Hematopoietic multipotent progenitor cell treated with erythropoietin and hydrocortisone succinate and interleukin-3 and kit ligand, for 15 days (in vitro differentiated cells): ENCODE data around the gene SLC7A10.
"Not testable (repeated sequence)": the region's sequence is repeated elsewhere in the genome, so short reads cannot be mapped to it uniquely, and the experiment has no call there.

Experiments
- DNase-seq: peaks from one replicate; pipeline ENCODE4 v3.0.0-alpha.2; 2015; ENCODE audit warnings: low spot score

SLC7A10 gene

DNA sequence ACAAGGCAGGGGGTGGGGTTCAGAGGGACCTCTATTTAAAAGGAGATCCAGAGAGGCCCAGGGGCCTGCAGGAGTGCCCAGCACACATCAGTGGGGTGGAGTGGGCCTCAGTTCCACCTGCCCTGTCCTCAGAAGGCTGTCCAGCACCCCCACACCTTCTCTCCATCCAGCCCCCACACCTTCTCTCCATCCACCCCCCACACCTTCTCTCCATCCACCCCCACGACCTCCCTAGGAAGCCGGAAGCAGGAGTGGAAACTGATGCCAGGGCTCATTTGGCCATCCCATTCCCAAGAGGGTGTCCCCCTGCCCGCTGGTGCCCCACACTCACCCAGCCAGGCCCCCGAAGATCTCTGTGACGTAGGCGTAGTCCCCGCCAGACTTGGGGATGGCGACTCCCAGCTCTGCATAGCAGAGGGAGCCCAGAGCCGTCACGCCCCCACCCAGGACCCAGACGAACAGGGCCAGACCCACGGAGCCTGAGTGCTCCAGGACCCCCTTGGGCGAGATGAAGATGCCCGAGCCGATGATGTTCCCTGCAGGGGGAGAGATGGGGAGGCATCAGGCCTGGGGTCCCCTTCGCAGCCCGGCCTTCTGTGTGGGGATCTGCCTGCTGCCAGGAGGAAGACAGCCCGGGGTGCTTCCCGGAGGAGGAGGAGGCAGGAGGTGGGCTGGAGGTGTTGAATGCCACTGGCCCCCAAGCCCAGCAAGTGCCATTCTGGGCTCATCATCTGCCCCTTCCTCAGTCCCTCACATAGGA is 10.0 kb downstream of the SLC7A10 start:
- DNase-seq = no peak

DNA sequence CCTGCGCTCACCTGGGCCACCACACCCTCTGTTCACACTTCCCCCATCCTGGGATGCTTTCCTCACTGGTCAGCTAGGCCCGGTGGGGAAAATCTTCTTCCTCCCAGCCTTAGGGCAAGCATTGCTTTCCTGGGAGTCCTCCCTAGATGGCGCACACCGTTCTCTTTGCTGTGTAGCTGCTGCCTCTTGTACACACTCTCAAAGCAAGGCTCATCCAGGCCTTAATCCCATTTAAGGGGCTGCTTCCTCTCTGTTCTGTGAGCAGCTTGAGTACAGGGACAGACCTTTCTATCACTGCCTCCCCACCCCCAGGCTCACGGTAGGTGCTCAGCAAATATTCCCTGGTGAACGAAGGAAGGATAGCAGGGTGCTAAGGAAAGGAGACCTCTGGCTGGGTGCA is 11.1 kb downstream of the SLC7A10 start:
- DNase-seq = no peak

DNA sequence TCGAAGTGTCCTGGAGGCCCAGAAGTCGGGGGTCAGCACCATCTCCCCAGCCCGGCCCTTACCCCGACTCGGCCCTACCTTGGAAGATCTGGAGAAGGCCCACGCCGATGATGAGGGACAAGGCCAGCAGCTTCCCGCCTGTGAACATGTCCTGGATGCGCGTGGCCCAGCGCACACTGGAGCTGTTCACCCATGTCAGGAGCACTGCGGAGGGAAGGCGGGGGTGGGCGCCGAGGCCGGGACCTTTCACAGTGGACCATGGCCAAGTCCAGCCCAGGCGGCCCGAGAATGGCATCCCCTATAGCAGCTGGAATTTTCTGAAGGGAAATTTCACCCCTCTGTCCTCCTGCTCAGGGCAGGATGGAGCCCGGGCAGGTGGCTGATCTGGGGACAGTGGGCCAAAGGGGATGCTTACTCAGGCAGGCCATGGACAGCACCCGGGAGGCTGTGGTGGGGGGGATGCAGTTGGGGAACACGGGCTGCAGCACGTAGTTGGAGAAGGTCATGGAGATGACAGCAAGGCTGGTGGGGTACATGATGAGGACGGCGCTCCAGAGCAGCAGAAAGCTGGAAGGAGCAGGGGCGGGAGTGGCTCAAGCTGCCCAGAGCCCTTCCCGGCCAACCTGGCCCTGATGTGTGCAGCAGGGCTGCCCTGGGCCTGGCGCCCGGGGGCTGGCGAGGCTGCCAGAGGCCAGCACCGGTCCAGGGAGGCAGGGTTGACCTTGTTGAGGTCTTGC is 13.0 kb downstream of the SLC7A10 start:
- no peak for DNase-seq

DNA sequence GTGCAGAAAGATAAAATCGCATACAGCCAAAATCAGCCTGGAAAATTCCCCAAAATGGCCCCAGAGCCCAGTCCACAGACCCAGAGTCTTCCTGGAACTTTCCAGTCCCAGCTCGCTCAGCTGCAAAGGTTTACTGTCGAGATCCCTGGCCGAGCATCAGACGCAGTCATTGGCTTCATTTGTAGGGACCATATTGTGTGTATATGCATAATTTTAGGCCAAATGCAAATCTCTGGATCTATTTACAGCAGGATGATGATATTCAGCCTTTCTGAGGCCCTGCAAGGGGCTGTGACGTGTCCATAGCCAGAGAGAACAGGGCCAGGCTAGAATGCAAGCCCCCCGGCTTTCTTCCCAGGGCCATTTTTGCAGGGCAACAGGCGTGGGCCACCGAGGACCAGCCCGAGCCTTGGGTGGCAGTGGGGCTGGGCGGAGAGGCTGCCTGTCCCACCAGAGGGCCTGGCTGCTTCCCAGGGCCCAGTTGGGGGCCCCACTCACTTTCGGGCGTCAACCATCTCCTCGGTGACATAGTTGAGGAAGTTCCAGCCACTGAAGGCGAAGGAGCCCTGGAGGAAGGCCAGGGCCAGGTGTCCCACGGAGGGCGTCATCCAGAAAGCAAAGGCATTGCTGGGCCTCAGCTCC is 13.7 kb downstream of the SLC7A10 start:
- no peak for DNase-seq

DNA sequence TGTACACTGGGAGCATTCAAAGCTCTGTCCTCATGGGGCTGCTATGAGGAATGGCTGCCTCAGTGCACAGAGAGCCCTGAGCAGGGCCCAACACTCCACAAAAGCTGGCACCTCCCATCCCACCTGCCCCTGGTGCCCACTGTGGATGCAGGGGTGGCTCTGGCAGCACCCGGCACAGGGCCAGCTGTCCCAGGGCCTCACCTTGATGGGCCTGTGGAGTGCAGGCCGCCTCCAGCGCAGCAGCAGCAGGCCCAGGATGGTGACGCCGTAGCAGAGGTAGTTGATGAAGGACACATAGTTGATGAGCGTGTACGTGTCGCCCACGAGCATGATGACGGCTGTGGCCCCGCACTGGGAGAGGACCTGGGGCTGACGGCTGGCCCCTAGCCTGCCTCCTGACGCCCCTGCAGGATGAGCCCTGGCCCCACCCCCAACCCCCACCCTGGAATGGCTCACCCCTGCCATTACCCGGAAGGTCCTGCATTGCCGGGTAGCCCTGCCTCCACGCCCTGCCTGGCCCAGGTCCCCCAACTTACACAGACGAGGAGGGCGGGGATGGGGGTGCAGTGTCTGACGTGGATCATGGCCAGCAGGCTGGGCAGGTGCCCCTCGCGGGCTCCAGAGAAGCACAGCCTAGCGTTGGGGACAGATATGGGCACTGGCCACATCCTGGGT is 15.2 kb downstream of the SLC7A10 start:
- DNase-seq = no peak

DNA sequence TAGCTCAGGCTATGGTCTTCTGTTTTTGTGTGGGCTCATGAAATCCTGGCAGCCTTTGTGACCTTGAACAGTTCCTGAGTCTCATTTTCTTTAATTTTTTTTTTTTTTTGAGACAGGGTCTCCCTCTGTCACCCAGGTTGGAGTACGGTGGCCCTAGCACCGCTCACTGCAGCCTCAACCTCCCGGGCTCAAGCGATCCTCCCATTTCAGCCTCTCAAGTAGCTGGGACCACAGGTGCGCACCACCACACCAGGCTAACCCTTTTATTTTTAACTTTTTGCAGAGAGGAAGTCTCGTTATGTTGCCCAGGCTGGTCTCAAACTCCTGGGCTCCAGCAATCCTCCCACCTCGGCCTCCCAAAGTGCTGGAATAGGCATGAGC is 15.8 kb downstream of the SLC7A10 start:
- not testable (repeated sequence) for DNase-seq

DNA sequence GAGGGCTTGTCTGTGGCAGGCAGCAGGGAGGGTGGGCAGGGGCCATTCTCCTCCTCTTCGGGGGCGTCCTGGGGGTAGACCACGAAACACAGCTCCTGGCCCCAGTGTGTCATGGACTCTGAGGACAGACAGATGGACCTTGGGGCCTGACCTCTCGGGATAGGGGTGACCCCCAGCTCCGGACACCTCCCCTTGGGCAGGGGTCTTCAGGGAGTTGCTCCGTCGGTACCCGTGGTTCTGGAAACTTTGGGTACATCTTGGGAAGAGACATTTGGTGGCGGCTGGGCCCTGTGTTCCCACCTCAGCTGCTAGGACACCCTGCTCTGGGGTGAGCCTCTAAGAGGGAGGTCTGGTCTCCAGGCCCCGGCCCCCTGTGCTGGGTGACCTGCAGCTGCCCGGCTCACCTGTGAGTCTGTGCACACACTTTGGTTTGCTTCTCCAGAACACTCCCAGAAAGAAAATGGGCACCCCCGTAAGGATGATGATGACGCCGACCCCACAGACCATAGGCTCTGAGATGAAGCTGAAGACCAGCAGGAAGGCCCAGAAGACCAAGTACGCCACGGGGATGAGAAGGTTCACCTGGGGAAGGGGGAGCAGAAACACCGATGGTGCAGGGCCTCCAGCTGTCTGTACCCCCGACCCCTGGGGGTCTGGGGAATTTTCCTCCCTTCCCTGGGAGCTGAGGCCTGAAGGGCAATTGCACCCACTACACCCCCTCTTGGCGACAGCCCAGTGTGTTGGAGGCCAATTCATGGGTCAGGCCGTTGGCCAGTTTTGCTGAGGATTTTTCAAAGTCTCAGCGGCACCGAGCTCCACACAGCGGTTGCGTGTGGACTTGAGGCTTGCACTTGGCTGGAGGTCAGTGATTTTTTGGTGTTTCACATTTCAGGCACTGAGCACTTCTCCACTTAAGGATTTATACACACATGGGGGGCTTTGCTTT is 16.5 kb downstream of the SLC7A10 start:
- no peak for DNase-seq

DNA sequence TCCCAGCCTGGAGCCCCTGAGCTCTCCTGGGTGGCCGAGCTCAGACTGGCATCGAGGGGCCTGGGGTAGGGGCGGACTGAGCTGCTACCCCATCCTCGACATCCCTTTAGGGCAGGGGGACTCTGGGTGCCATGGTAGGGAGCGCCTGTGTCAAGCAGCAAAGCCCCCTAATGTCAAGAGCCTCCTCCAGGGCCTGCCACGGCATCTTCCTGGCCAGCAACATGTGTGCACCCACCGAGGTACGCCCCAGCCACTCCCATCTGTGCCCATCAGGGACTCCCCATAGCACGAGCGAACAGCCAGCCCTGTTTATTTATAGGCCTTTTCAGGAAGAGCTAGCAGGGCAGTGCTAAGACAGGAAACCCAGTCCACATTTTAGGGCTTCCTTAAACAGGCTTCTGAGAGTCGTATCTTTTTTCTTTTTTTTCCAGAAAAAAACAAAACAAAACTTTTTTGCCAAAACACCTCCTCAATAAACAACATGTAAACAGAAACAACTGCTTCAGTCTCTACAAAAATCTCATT is 17.2 kb downstream of the SLC7A10 start:
- DNase-seq = no peak

DNA sequence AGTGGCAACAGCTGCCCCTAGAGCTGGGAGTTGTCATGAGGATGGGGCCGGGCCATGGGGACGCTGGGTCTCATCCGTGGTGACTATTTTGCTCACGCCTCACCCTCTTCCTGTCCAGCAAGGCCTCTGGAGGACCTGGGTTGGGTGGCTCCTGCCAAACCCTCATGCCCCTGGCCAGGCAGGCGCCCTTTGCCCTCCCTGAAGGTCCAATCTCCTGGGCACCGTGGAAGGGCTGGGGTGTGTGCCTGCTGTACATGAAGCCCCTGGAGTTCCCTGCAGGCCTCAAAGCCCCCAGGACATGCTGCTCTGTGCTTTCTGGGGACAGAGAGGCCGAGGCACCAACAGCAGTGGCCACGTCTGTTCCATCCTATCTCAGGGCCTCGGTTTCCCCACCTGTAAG is 17.7 kb downstream of the SLC7A10 start:
- no peak for DNase-seq

DNA sequence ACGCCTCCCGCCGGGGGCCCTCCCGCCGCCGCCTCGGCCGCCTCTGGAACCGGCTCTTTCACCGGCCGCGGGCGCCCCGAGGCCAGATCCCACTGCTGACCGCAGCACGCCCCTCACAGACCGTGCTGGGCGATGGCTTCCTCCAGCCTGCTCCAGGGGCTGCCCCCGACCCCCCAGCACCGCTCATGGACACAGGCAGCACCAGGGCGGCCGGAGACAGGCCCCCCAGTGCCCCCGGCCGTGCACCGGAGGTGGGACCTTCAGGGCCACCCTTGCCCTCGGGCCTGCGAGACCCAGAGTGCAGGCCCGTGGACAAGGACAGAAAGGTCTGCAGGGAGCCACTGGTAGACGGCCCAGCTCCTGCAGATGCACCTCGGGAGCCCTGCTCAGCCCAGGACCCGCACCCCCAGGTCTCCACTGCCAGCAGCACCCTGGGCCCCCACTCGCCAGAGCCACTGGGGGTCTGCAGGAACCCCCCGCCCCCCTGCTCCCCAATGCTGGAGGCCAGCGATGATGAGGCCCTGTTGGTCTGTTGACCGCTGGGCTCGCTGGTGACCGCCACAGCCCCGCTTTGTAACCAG is 18.5 kb downstream of the SLC7A10 start:
- DNase-seq = no peak

DNA sequence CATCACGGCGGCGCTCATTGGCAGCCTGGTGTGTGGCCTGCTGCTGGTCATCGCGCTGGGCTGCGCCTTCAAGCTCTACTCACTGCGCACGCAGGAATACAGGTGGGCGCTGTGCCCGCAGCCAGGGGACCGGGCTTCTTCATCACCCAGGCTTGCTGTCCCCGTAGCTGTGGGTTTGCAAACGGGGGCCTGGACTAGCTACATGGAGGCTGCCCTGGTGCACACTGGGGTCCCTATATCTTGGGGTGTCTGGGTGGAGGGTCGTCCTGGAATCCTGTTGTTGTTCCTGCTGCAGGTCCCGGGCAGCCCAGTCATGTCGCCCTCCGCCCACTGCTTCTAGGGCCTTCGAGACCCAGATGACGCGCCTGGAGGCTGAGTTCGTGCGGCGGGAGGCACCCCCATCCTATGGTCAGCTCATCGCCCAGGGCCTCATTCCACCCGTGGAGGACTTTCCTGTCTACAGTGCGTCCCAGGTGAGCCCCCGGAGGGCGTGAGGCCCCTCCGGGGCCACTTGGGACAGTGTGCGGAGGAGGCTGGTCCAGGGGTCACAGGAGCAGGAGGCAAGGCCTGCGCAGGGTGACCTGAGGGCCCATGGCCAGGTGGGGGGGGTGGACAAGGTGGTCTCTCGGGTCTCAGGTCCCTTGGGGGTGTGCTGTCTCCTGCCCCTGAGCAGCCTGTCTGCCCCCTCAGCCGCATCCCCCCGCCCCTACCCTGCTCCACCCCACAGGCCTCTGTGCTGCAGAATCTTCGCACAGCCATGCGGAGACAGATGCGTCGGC is 19.2 kb downstream of the SLC7A10 start:
- DNase-seq = no peak

DNA sequence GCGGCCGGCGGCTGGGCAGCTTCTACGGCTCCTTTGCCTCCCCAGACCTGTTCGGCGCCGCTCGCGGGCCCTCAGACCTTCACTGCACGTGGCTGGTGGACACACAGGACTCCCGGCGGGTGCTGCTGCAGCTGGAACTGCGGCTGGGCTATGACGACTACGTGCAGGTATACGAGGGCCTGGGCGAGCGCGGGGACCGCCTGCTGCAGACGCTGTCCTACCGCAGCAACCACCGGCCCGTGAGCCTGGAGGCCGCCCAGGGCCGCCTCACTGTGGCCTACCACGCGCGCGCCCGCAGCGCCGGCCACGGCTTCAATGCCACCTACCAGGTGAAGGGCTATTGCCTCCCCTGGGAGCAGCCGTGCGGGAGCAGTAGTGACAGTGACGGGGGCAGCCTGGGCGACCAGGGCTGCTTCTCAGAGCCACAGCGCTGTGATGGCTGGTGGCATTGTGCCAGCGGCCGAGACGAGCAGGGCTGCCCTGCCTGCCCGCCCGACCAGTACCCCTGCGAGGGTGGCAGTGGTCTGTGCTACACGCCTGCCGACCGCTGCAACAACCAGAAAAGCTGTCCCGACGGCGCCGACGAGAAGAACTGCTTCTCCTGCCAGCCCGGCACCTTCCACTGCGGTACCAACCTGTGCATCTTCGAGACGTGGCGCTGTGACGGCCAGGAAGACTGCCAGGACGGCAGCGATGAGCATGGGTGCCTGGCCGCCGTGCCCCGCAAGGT is 20.0 kb downstream of the SLC7A10 start:
- no peak for DNase-seq

DNA sequence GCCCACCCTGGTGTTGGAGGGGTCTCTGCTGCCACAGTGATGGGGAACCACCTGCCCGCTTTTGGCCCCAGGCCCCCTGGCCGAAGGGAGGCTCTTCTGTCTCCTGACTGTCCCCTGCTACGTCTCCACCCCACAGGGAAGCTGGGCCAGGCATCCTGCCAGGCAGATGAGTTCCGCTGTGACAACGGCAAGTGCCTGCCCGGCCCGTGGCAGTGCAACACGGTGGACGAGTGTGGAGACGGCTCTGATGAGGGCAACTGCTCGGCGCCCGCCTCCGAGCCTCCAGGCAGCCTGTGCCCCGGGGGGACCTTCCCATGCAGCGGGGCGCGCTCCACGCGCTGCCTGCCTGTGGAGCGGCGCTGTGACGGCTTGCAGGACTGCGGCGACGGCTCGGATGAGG is 20.5 kb downstream of the SLC7A10 start:
- DNase-seq = no peak

DNA sequence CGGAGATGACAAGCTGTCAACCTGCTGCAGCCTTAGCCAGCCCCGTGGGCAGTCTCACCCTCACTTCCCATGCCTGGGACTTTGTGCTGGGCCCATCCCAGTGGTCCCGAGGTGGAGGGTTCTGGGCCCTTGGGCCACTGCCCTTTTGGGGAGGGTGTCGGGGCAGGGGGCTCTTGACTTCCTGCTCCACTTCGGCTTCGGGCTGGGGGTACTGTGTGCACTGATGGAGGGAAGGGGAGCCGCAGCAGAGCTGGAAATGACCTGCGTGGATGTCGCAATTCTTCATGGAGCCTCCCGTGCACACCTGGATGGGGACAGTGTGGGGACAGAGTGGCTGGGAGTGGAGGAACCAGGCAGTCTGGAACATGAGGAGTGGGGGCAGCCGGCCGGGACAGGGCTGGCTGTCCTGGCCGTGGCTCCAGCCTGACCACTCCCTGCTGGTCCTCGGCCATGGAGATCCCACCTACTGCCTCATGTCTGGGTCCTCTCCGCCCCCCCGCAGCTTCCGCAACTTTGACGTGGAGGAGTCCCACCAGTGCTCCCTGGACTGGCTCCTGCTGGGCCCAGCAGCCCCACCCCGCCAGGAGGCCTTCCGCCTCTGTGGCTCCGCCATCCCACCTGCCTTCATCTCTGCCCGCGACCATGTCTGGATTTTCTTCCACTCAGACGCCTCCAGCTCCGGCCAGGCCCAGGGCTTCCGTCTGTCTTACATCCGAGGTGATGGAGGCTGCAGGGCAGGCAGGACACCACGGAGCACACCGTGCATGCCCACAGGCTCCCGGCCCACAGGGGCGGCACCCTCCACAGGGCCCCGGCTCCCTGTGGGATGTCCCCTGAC is 21.3 kb downstream of the SLC7A10 start:
- no peak for DNase-seq

DNA sequence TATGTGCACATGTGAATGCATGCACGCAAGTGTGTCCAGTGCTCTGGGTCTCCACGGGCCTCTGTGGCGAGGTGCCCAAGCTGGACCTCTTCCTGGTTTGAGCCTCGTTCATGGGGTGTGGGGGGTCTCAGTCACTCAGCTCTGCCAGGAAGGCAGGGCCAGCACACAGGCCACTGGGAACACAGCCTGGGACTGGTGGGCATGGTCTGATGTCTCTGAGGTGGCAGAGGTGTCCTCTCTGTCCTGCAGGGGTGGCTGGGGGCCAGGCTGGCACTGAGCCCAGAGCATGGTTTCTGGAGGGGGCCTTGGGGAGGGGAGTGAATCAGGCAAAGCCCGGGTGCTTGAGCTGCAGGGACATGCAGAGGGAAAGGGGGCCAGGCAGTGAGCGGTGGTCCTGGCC is 22.1 kb downstream of the SLC7A10 start:
- DNase-seq = no peak

DNA sequence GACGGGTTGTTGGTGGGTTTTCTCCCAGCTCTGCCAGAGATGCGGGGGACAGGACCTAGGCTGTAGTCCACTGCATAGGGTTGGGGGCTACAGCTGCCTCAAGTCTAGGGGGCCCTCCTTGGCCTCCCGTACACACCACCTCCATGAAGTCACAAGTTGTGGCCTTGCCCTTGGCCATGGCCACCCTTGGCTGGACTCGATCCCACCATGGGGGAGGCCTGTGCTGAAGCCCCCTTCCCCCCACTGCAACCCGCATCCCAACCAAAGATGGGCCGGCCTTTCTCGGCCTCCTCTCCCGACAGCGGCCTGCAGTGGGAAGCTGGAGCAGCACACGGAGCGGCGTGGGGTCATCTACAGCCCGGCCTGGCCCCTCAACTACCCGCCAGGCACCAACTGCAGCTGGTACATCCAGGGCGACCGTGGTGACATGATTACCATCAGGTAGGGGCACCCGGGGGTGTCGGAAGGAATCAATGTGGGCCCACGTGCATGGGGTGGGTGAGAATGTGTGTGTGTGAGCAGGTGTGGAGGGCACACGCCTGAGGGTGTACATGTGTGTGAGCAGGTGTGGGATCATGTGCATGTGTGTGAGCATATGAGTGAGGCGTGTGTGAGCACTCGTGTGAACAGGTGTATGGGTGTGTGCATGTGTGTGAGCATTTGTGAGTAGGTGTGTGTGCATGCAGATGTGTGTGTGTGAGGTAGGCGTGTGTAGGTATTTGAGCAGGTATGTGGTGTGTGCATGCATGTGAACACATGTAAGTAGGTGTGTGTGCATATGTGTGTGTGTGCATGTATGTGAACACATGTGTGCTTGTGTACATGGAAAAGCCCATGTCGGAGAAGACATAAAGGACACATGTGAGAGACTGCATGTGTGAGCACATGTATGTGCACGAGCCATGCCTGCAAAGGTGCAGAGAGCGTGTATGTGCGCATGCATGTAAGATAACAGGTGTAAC is 22.8 kb downstream of the SLC7A10 start:
- DNase-seq = no peak

DNA sequence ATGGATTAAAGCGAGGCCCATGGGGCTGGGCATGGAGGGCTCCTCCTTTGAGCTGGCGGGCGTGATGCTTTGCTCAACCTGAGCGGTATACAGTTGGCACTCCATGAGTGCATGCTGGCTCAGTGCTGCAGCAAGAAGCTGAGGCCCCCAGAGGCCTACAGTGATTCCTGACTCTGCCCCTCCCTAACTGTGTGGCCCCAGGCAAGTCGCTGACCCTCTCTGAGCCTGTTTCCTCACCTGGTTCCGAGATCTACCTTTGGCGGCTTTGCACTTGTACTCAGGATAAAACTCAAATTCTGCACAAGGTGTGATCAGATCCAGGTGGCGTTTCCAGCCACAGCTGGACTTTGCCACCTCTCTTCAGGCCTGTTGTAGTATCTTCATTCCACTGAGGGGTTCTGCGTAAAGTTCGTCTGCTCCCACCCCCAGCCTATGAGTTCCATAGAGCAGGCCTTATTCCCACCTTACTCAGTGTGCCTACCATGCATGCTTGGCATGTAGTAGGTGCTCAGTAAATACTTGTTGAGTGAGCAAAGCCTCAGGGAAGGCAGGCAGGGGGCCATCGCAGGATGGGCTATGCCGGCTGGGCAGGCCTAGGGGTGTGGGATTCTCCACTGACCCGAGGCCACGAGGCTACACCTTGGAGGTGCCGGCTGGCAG is 23.6 kb downstream of the SLC7A10 start:
- no peak for DNase-seq
